ENCODE data around the gene PRKG1.

PRKG1 gene

GRCh38 chr10:51080311-51081006 is 6.2 kb downstream of the PRKG1 start:
- DNase-seq (no peak), ATAC-seq (replicated peaks) (no peak)
- Mint-ChIP-seq H3K4me1 (ENCODE audit: low read depth in 2 of 2) (no peaks in the 10 kb centered on the region), H3K27me3 (peaks cover 14 to 24% of the 10 kb centered on the region in 2 donors), H3K27ac (no peak overlapping the region), H3K4me3 (no peak overlapping the region), H3K9me3 (no peaks in the 10 kb centered on the region), H3K36me3 (ENCODE audit: insufficient read depth) (peaks cover 4% of the 10 kb centered on the region)

DNA sequence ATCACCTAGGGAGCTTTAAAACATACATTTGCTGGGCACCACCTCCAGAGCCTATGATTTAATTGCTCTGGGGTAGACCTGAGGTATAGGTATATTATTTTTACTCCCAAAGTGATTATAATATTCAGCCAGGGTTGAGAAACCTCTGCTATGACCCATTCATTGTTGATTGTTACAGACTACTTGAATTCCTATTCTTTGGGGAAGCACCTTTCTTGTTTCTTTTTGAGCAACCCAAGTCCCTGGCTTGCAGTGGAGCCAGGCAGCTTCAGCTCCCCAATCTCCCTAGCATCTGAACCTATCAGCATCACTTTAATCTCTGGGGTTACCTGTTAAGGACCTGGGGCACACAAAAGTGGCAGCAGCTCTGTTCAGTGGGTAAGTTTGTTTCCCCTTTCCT is 8.6 kb downstream of the PRKG1 start:
- ATAC-seq (replicated peaks) (no peak), DNase-seq (no peak)
- Mint-ChIP-seq H3K27ac (no peak overlapping the region), H3K36me3 (ENCODE audit: insufficient read depth) (peaks cover 2% of the 10 kb centered on the region), H3K27me3 (peaks cover 0 to 13% of the 10 kb centered on the region in 2 donors), H3K9me3 (no peaks in the 10 kb centered on the region), H3K4me1 (ENCODE audit: low read depth in 2 of 2) (no peaks in the 10 kb centered on the region), H3K4me3 (no peak overlapping the region)

GRCh38 chr10:51083356-51083853 is 9.1 kb downstream of the PRKG1 start:
- H3K27ac Mint-ChIP-seq: no peak overlapping the region
- H3K9me3 Mint-ChIP-seq: no peaks in the 10 kb centered on the region

GRCh38 chr10:51085204-51085603 is 10.9 kb downstream of the PRKG1 start:
- Mint-ChIP-seq H3K9me3 (no peaks in the 10 kb centered on the region), H3K4me3 (no peak overlapping the region), H3K36me3 (ENCODE audit: insufficient read depth) (no peaks in the 10 kb centered on the region), H3K27me3 (peaks cover 0 to 7% of the 10 kb centered on the region in 2 donors), H3K4me1 (ENCODE audit: low read depth in 2 of 2) (no peaks in the 10 kb centered on the region), H3K27ac (no peak overlapping the region)
- no peak for ATAC-seq (replicated peaks)
- DNase-seq: no peak

More at GRCh38 chr10:51083356-51083853, 9.1 kb downstream of the PRKG1 start:
- ATAC-seq (replicated peaks) (no peak), DNase-seq (no peak)
- no peaks in the 10 kb centered on the region for H3K4me1 Mint-ChIP-seq (ENCODE audit: low read depth in 2 of 2)
- H3K4me3 Mint-ChIP-seq: no peak overlapping the region
- peaks cover 2% of the 10 kb centered on the region for H3K36me3 Mint-ChIP-seq (ENCODE audit: insufficient read depth)
- peaks cover 0 to 13% of the 10 kb centered on the region in 2 donors for H3K27me3 Mint-ChIP-seq

- Mint-ChIP-seq H3K27me3 (no peaks in the 10 kb centered on the region), H3K4me3 (no peak overlapping the region), H3K9me3 (no peaks in the 10 kb centered on the region), H3K36me3 (ENCODE audit: insufficient read depth) (no peaks in the 10 kb centered on the region), H3K4me1 (ENCODE audit: low read depth in 2 of 2) (no peaks in the 10 kb centered on the region), H3K27ac (no peak overlapping the region)
- DNase-seq (no peak), ATAC-seq (replicated peaks) (no peak)
Observed at GRCh38 chr10:51086710-51087109, 12.4 kb downstream of the PRKG1 start.

DNA sequence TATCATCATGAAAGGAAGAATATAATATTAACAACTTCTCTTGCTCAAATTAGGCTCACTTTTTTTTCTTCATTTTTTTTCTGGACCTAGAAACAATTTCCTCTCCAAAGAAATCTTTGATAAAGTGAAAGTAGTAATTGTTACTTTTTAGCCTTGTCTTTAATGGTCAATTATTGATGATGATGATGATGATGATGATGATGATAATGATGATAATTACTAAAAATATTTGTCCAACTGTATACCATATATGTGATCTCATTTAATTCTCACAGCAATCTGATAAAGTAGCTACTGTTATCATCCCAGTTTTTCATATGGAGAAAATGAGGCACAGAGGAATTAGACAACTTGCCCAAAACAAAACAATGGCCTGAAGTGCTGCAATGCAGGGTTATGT is 12.8 kb downstream of the PRKG1 start:
- no peak for ATAC-seq (replicated peaks)
- no peaks in the 10 kb centered on the region for H3K4me1 Mint-ChIP-seq (ENCODE audit: low read depth in 2 of 2)
- H3K9me3 Mint-ChIP-seq: no peaks in the 10 kb centered on the region
- no peak overlapping the region for H3K27ac Mint-ChIP-seq
- DNase-seq: no peak
- no peaks in the 10 kb centered on the region for H3K36me3 Mint-ChIP-seq (ENCODE audit: insufficient read depth)
- H3K4me3 Mint-ChIP-seq: no peak overlapping the region
- no peaks in the 10 kb centered on the region for H3K27me3 Mint-ChIP-seq

- no peak for ATAC-seq (replicated peaks)
- Mint-ChIP-seq H3K4me1 (ENCODE audit: low read depth in 2 of 2) (no peaks in the 10 kb centered on the region), H3K4me3 (no peak overlapping the region), H3K27me3 (no peaks in the 10 kb centered on the region), H3K27ac (no peak overlapping the region), H3K36me3 (ENCODE audit: insufficient read depth) (no peaks in the 10 kb centered on the region), H3K9me3 (no peaks in the 10 kb centered on the region)
- DNase-seq: no peak
Observed at GRCh38 chr10:51090190-51090589, 15.9 kb downstream of the PRKG1 start.

DNA sequence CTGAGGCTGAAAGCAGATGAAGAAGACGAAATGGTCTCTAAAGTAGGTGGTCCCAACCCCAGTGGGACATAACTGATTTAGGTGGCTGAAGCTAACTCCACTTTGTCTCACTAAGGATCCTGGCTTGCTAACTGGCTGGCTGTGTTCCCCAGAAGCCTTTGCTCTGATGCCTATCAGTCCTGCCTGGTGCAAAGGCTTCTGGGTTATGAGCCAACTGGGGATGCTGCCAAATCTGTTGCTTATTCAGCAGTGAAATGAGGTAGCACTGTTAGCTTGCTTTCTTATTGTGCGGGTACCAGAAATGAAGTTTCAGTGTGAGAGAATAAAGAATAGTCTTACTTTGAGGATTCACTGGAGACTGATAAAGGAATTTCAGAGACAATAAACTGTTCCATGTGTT is 18.1 kb downstream of the PRKG1 start:
- Mint-ChIP-seq H3K4me1 (ENCODE audit: low read depth in 2 of 2) (no peaks in the 10 kb centered on the region), H3K4me3 (no peak overlapping the region), H3K27ac (no peak overlapping the region), H3K27me3 (no peaks in the 10 kb centered on the region), H3K9me3 (no peaks in the 10 kb centered on the region), H3K36me3 (ENCODE audit: insufficient read depth) (no peaks in the 10 kb centered on the region)
- no peak for DNase-seq
- no peak for ATAC-seq (replicated peaks)

- no peak overlapping the region for H3K4me3 Mint-ChIP-seq
- ATAC-seq (replicated peaks) (no peak), DNase-seq (no peak)
- H3K36me3 Mint-ChIP-seq (ENCODE audit: insufficient read depth): no peaks in the 10 kb centered on the region
- H3K9me3 Mint-ChIP-seq: no peaks in the 10 kb centered on the region
- H3K4me1 Mint-ChIP-seq (ENCODE audit: low read depth in 2 of 2): no peaks in the 10 kb centered on the region
- no peaks in the 10 kb centered on the region for H3K27me3 Mint-ChIP-seq
- H3K27ac Mint-ChIP-seq: no peak overlapping the region
Observed at GRCh38 chr10:51095444-51095843, 21.2 kb downstream of the PRKG1 start.

DNA sequence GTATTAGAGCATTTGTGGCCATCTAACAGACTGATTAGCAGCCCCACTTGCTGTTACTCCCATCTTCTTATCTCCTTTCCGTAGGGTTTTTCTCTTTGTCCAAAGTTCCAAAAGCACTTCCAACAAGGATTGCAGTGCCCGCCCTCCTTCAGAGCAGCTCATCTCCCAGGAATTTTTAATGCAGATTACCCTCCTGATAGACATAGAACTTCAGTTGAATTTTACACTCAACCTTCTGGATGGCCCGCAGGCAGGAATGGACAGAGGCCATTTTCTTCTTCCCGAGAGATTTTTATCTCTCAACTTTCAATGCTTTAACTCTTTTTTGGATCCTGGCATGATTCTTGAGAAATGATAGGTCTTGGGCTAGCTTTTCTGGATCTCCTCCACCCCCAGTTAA is 23.3 kb downstream of the PRKG1 start:
- Mint-ChIP-seq H3K27me3 (peaks cover 0 to 1% of the 10 kb centered on the region in 2 donors), H3K27ac (no peak overlapping the region), H3K36me3 (ENCODE audit: insufficient read depth) (no peaks in the 10 kb centered on the region), H3K4me1 (ENCODE audit: low read depth in 2 of 2) (no peaks in the 10 kb centered on the region), H3K4me3 (no peak overlapping the region), H3K9me3 (no peaks in the 10 kb centered on the region)
- DNase-seq: no peak
- ATAC-seq (replicated peaks): no peak

GRCh38 chr10:51100221-51100620 is 25.9 kb downstream of the PRKG1 start:
- Mint-ChIP-seq H3K36me3 (ENCODE audit: insufficient read depth) (no peaks in the 10 kb centered on the region), H3K9me3 (no peaks in the 10 kb centered on the region), H3K27ac (no peak overlapping the region), H3K4me1 (ENCODE audit: low read depth in 2 of 2) (no peaks in the 10 kb centered on the region), H3K27me3 (peaks cover 0 to 4% of the 10 kb centered on the region in 2 donors), H3K4me3 (no peak overlapping the region)
- ATAC-seq (replicated peaks) (no peak), DNase-seq (no peak)

DNA sequence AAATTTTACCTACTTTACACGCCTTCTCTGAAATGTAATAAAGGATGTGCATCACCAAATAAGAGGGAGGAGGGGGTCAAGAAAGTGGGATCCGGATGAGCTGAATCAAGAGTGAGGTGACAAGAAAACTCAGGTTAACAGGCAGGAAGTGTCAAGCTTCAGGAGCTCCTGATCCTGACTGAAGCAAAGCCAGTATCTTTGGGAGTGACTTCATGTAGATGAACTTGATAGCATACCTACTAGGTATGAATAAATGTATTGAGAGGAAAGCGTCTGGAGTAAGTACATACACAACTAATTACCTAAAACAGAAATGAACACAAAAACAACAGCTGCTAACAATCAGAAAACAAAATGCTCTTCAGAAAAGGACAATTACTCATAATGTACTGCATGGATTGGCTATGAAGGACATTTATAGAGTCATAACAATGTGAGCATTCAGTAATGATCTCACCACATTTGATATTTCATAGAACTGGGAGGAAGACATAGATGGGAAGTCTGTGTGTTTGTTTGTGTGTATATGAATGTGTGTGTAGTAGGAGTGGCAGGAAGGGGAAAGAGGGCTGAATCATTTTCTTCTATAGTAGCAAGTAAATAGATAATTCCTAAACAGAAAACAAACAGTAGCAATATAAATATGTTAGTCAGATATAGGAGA is 29.4 kb downstream of the PRKG1 start:
- no peak overlapping the region for H3K27ac Mint-ChIP-seq
- DNase-seq: no peak
- H3K27me3 Mint-ChIP-seq: peaks cover 0 to 4% of the 10 kb centered on the region in 2 donors
- no peak for ATAC-seq (replicated peaks)
- H3K4me3 Mint-ChIP-seq: no peak overlapping the region
- no peaks in the 10 kb centered on the region for H3K36me3 Mint-ChIP-seq (ENCODE audit: insufficient read depth)
- H3K9me3 Mint-ChIP-seq: no peaks in the 10 kb centered on the region
- H3K4me1 Mint-ChIP-seq (ENCODE audit: low read depth in 2 of 2): no peaks in the 10 kb centered on the region

DNA sequence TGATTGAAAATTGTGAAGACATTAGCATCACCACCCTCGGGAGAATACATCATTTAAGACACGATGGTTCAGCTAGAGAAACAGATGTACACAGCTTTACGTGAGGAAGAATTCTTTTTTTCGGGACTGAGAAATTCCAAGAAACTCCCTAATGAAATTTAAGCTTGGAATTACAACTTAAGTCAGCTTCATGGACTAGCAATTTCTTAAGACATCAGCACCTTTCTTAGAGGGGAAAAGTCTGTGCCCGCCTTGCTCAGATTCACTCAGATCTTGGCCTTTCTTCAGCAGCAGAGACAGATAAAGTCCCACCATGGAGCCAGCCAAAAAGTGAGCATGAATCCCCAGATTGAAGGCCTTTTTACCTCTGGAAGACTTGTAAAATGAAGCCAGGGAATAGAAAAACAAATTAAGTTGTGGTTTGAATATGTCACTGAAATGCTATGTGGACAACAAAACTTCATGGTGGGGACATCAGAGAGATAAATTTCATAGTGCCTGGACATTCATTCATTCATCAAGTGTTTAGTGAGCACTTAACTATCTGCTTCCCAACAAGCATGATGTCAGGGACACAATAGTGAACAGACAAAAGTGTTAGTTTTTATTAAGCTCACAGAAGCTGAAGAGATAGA is 32.1 kb downstream of the PRKG1 start:
- H3K27ac Mint-ChIP-seq: no peak overlapping the region
- no peaks in the 10 kb centered on the region for H3K36me3 Mint-ChIP-seq (ENCODE audit: insufficient read depth)
- DNase-seq: no peak
- H3K4me1 Mint-ChIP-seq (ENCODE audit: low read depth in 2 of 2): no peaks in the 10 kb centered on the region
- no peak overlapping the region for H3K4me3 Mint-ChIP-seq
- H3K27me3 Mint-ChIP-seq: peaks cover 0 to 4% of the 10 kb centered on the region in 2 donors
- no peaks in the 10 kb centered on the region for H3K9me3 Mint-ChIP-seq
- no peak for ATAC-seq (replicated peaks)

- DNase-seq: no peak
- ATAC-seq (replicated peaks): no peak
- H3K36me3 Mint-ChIP-seq (ENCODE audit: insufficient read depth): no peaks in the 10 kb centered on the region
- no peak overlapping the region for H3K4me3 Mint-ChIP-seq
- no peaks in the 10 kb centered on the region for H3K27me3 Mint-ChIP-seq
- H3K9me3 Mint-ChIP-seq: no peaks in the 10 kb centered on the region
- H3K27ac Mint-ChIP-seq: no peak overlapping the region
- no peaks in the 10 kb centered on the region for H3K4me1 Mint-ChIP-seq (ENCODE audit: low read depth in 2 of 2)
Observed at GRCh38 chr10:51108406-51108805, 34.1 kb downstream of the PRKG1 start.

Measured in effector memory CD8-positive, alpha-beta T cell (primary cell).